Naive B cell (primary cell): ENCODE results near the gene CACNA2D3. TPM values are rescaled to one million over a fixed set of nuclear protein-coding genes. Genes with fewer than 3 reads are reported as not detected.
"Not testable (repeated sequence)": the region's sequence is repeated elsewhere in the genome, so short reads cannot be mapped to it uniquely, and the experiment has no call there.

ENCODE experiments used
- ATAC-seq, 2 donors: fragments of 150-1000 bp; cut with Tn5 transposase; 2 replicates each; pipeline ENCODE4 v1.10.0; 2021; ENCODE audit warnings: low read depth in 2 of 2, mild to moderate bottlenecking in 2 of 2, moderate library complexity in 2 of 2
- DNase-seq: peaks from one replicate; pipeline ENCODE4 v3.0.0; 2022
- H3K27ac Mint-ChIP-seq, 6 donors: one replicate each; pipeline ENCODE4 v1.8.0; 2020 to 2022; ENCODE audit warnings: mild to moderate bottlenecking in 6 of 6, mixed read lengths in 6 of 6, moderate library complexity in 5 of 6, inconsistent platforms in 2 of 6
- H3K27me3 Mint-ChIP-seq, 3 donors: one replicate each; pipeline ENCODE4 v1.8.0; 2021 to 2022; ENCODE audit warnings: mixed read lengths in 3 of 3, mild to moderate bottlenecking in 1 of 3
- H3K36me3 Mint-ChIP-seq, 2 donors: one replicate each; pipeline ENCODE4 v1.8.0; 2020 to 2022; ENCODE audit warnings: mixed read lengths in 2 of 2, inconsistent platforms in 1 of 2, mild to moderate bottlenecking in 1 of 2
- H3K4me1 Mint-ChIP-seq, 3 donors: one replicate each; pipeline ENCODE4 v1.8.0; 2020 to 2022; ENCODE audit warnings: mixed read lengths in 3 of 3, inconsistent platforms in 1 of 3, mild to moderate bottlenecking in 1 of 3, moderate library complexity in 1 of 3
- H3K4me3 Mint-ChIP-seq, 8 donors: one replicate each; pipeline ENCODE4 v1.8.0; 2020 to 2022; ENCODE audit warnings: mild to moderate bottlenecking in 8 of 8, mixed read lengths in 8 of 8, moderate library complexity in 8 of 8, inconsistent platforms in 2 of 8
- H3K9me3 Mint-ChIP-seq, 7 donors: one replicate each; pipeline ENCODE4 v1.8.0; 2020 to 2022; ENCODE audit warnings: mixed read lengths in 7 of 7, mild to moderate bottlenecking in 5 of 7, inconsistent platforms in 2 of 7, moderate library complexity in 1 of 7
- polyA plus RNA-seq, 6 donors: library from polyadenylated mRNA; unstranded; fragments of 300-500 nt; fragmentation: Illumina TruSeq; gene quantifications; one replicate each; pipeline ENCODE4 v1.2.3, GENCODE V29; 2021; ENCODE audit warnings: low read depth in 6 of 6

Gene CACNA2D3
- polyA plus RNA-seq, 6 donors from 2014 or later = not detected

GRCh38 chr3:54621184-54621583 lies 498.8 kb downstream of the CACNA2D3 start:
- Mint-ChIP-seq H3K9me3 (peaks cover 0 to 12% (median 3%) of the 10 kb centered on the region in 7 donors), H3K4me3 (no peak overlapping the region), H3K27me3 (no peaks in the 10 kb centered on the region), H3K27ac (no peak overlapping the region), H3K4me1 (no peaks in the 10 kb centered on the region), H3K36me3 (peaks cover 0 to 8% of the 10 kb centered on the region in 2 donors)
- DNase-seq = no peak
- ATAC-seq = no peak

DNA sequence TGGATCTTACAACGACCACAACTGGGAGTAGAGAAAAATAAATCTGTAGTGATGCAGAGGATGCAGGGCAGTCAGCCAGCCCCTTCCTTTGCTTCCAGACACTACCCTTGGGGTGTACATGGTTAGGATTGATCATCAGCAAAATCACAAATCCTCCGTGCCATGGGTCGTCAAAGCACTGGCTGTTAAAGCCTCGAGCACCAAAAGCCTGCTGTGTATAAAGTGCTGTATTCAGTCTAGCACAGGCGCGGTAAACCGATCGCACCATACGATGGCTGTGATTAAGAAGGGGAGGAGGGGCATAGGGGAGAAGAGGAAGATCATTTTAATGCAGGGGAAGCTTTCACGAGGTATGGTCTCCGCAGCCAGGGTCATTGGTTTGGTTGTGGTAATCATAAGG lies 500.3 kb downstream of the CACNA2D3 start:
- no peaks in the 10 kb centered on the region for H3K27me3 Mint-ChIP-seq
- no peaks in the 10 kb centered on the region for H3K4me1 Mint-ChIP-seq
- peaks cover 0 to 8% of the 10 kb centered on the region in 2 donors for H3K36me3 Mint-ChIP-seq
- ATAC-seq = no peak
- H3K4me3 Mint-ChIP-seq = no peak overlapping the region
- peaks cover 0 to 16% (median 3%) of the 10 kb centered on the region in 7 donors for H3K9me3 Mint-ChIP-seq
- no peak for DNase-seq
- no peak overlapping the region for H3K27ac Mint-ChIP-seq

DNA sequence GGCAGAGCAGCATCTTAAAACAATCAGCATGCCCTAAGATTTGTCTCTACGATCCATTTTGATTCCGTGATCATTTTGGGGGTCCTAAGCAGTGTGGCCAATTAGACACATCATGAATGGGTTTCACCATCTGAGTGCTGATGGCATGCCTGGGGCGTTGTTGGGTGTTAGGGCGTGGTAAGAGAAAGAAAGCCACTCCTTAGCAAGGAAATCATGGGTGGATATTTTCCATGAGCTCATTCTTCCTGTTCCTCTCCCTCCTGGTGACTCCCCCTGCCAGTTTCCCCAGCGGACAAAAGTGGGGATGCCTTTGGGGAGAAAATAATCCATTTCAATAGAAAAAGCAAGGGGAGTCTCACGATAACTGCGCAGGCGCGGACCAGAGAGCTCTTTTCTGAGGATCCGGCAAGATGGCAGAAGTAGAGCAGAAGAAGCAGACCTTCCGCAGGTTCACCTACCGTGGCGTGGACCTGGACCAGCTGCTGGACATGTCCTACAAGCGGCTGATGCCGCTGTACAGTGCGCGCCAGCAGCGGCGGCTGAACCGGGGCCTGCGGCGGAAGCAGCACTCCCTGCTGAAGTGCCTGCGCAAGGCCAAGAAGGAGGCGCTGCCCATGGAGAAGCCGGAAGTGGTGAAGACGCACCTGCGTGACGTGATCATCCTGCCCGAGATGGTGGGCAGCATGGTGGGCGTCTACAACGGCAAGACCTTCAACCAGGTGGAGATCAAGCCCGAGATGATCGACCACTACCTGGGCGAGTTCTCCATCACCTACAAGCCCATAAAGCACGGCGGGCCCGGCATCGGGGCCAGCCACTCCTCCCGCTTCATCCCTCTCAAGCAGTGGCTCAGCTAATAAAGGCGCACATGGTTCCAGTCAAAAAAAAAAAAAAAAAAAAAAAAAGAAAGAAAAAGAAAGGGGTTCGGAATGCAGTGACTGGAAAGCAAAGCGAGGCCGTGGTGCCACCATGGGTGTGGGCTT lies 503.7 kb downstream of the CACNA2D3 start:
- H3K4me3 Mint-ChIP-seq = no peak overlapping the region

DNA sequence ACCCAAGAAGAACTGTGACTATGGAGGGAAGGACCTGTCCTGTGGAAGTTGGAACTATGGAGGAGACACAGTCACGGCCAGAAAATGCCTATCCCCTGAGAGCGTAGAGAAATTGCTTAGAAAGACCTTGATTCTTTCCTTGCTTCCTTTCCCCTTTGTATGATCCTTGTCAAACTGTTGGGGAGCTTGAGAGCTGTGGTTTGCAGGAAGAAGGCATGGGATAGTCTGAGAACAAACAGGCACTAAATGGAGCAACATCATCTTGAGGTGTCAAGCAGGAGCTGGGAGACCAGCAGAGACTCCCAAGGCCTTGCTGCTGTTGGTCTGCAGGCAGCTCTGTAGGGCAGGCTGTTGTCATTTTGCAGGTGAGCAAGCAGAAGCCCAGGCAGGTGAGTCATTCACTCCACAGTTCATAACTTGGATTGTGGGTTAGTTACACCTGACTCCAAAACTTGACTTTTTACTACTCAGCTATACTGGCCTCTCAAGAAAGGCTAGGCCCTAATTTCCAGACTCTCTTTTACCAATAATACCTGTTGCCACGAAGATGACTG lies 506.6 kb downstream of the CACNA2D3 start:
- no peaks in the 10 kb centered on the region for H3K4me1 Mint-ChIP-seq
- peaks cover 0 to 2% of the 10 kb centered on the region in 2 donors for H3K36me3 Mint-ChIP-seq
- DNase-seq (no peak), ATAC-seq (no peak)
- no peak overlapping the region for H3K4me3 Mint-ChIP-seq
- H3K27me3 Mint-ChIP-seq = peaks cover 0 to 8% (median under 1%) of the 10 kb centered on the region in 3 donors
- H3K27ac Mint-ChIP-seq = no peak overlapping the region
- peaks cover 0 to 13% (median 3%) of the 10 kb centered on the region in 7 donors for H3K9me3 Mint-ChIP-seq

More for the DNA sequence above, 503.7 kb downstream of the CACNA2D3 start:
- no peaks in the 10 kb centered on the region for H3K27me3 Mint-ChIP-seq
- peaks cover 0 to 16% (median 3%) of the 10 kb centered on the region in 7 donors for H3K9me3 Mint-ChIP-seq
- H3K4me1 Mint-ChIP-seq = no peaks in the 10 kb centered on the region
- ATAC-seq (no peak), DNase-seq (no peak)
- H3K36me3 Mint-ChIP-seq = peaks cover 0 to 8% of the 10 kb centered on the region in 2 donors
- H3K27ac Mint-ChIP-seq = no peak overlapping the region

DNA sequence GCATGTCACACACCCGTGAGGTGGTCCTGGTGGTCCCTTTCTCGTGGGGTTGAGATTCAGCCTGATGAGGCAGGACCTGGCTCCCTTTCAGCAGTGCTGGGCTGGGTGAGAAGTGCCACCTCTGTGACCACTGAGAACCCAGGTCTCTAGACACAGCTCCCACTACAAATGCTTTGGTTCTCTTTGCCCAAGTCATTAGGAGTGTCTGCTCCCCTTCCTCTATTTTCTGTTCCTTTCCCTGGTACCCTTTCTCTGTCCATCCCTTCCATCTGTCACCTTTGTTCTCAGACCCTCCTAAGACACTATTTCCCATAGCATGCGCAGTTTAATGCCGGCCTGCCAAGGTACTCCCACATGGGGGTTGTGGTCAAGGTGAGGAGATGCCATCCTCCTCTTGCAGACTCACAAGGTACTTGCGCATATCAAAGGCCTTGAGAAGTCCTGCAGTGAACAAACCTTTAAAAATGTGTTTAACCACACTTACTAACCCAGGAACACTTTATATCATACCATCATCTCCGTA lies 507.8 kb downstream of the CACNA2D3 start:
- Mint-ChIP-seq H3K4me3 (no peak overlapping the region), H3K4me1 (no peaks in the 10 kb centered on the region), H3K27ac (no peak overlapping the region), H3K9me3 (peaks cover 0 to 13% (median 5%) of the 10 kb centered on the region in 7 donors), H3K36me3 (no peaks in the 10 kb centered on the region), H3K27me3 (peaks cover 0 to 8% (median 6%) of the 10 kb centered on the region in 3 donors)
- DNase-seq (no peak), ATAC-seq (no peak)

- H3K4me1 Mint-ChIP-seq, ATAC-seq, H3K36me3 Mint-ChIP-seq, H3K27me3 Mint-ChIP-seq, H3K27ac Mint-ChIP-seq, H3K9me3 Mint-ChIP-seq, DNase-seq, H3K4me3 Mint-ChIP-seq: not testable (repeated sequence)
Measured at GRCh38 chr3:54631001-54631400, 508.6 kb downstream of the CACNA2D3 start.

- no peaks in the 10 kb centered on the region for H3K4me1 Mint-ChIP-seq
- no peak overlapping the region for H3K4me3 Mint-ChIP-seq
- no peak for DNase-seq
Measured at GRCh38 chr3:54631516-54632325, 509.4 kb downstream of the CACNA2D3 start.

GRCh38 chr3:54632326-54632665 lies 509.9 kb downstream of the CACNA2D3 start:
- H3K27me3 Mint-ChIP-seq = peaks cover 0 to 8% (median 6%) of the 10 kb centered on the region in 3 donors
- no peak for ATAC-seq
- no peaks in the 10 kb centered on the region for H3K4me1 Mint-ChIP-seq
- H3K36me3 Mint-ChIP-seq = no peaks in the 10 kb centered on the region
- no peak overlapping the region for H3K4me3 Mint-ChIP-seq
- H3K27ac Mint-ChIP-seq = no peak overlapping the region
- H3K9me3 Mint-ChIP-seq = peaks cover 0 to 5% (median 2%) of the 10 kb centered on the region in 7 donors
- DNase-seq = no peak

More at GRCh38 chr3:54631516-54632325, 509.4 kb downstream of the CACNA2D3 start:
- Mint-ChIP-seq H3K36me3 (no peaks in the 10 kb centered on the region), H3K27me3 (peaks cover 0 to 8% (median 6%) of the 10 kb centered on the region in 3 donors), H3K9me3 (peaks cover 0 to 9% (median 4%) of the 10 kb centered on the region in 7 donors), H3K27ac (no peak overlapping the region)
- ATAC-seq = no peak

DNA sequence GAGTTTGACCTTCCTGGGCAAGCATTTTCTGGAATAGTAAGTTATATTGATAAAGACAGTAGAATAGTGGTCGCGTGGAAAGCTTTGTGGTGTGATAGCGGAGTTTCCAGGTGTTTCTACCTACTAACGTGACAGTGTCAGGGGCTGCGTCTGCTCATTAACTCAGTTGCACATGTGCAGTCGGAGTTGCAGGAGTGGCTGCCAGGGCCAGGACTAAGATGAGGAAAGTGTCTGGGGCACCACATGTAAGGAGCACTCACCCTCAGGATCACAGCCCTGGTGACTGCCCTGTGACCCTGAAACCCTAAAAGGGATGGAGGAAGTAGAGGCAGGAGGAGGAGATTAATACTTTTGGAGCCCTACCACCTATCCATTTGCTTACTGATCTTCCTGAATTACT lies 510.5 kb downstream of the CACNA2D3 start:
- no peaks in the 10 kb centered on the region for H3K36me3 Mint-ChIP-seq
- H3K27me3 Mint-ChIP-seq = peaks cover 2 to 8% (median 6%) of the 10 kb centered on the region in 3 donors
- H3K4me1 Mint-ChIP-seq = no peaks in the 10 kb centered on the region
- no peak overlapping the region for H3K4me3 Mint-ChIP-seq
- ATAC-seq (no peak), DNase-seq (no peak)
- no peak overlapping the region for H3K27ac Mint-ChIP-seq
- H3K9me3 Mint-ChIP-seq = peaks cover 0 to 5% (median 2%) of the 10 kb centered on the region in 7 donors

DNA sequence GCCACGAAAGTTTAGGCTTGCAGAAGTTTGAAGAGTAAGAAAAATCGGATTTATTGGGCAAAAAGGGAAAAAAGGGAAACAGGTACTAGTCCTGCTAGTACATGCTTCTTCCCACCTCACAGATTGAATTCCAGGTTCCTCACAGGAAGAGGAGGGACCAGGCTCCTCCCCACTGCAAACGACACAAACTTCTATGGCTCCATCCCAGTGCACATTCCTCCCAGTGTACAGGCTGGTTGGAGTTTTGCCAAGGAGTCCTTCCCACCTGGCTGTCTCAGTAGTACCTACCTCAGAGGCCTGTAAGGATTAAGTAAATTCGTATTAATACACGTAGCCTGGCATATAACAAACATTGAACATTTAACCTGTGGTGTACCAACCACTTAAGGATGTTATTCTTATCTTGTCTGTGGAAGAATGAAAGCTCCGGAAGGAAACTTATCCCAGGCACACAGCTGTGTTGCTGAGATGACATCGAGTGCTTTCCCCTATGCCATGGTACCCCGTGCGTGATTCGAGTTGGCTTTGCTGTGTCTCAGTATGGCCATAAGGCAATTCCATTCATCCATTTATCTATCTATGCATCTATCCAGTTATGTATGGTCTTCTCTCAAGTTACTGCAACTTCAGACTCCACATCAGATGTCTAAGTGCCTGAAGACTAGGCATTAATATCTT lies 511.2 kb downstream of the CACNA2D3 start:
- Mint-ChIP-seq H3K9me3 (peaks cover 0 to 5% (median 1%) of the 10 kb centered on the region in 7 donors), H3K4me3 (no peak overlapping the region), H3K36me3 (no peaks in the 10 kb centered on the region), H3K4me1 (no peaks in the 10 kb centered on the region), H3K27me3 (peaks cover 6 to 9% (median 9%) of the 10 kb centered on the region in 3 donors), H3K27ac (no peak overlapping the region)
- no peak for DNase-seq
- no peak for ATAC-seq

- Mint-ChIP-seq H3K4me3 (no peak overlapping the region), H3K27me3 (peaks cover 6 to 14% (median 13%) of the 10 kb centered on the region in 3 donors), H3K9me3 (peaks cover 0 to 5% (median 0%) of the 10 kb centered on the region in 7 donors), H3K4me1 (no peaks in the 10 kb centered on the region), H3K27ac (no peak overlapping the region), H3K36me3 (no peaks in the 10 kb centered on the region)
- ATAC-seq = no peak
- DNase-seq = no peak
Measured at GRCh38 chr3:54634122-54634469, 511.7 kb downstream of the CACNA2D3 start.

- not testable (repeated sequence) for H3K27ac Mint-ChIP-seq, H3K36me3 Mint-ChIP-seq, H3K9me3 Mint-ChIP-seq, ATAC-seq, H3K4me3 Mint-ChIP-seq, DNase-seq, H3K4me1 Mint-ChIP-seq
- peaks cover 14 to 33% (median 24%) of the 10 kb centered on the region in 3 donors for H3K27me3 Mint-ChIP-seq
Measured at GRCh38 chr3:54639790-54640372, 517.5 kb downstream of the CACNA2D3 start.
